ENCODE data around the gene RPL19. TPM values are rescaled to one million over a fixed set of nuclear protein-coding genes. Genes with fewer than 3 reads are reported as not detected.

RPL19 gene
- total and polyA plus RNA-seq, 5 donors, result 1,060 to 1,781 (median 1,116) TPM

GRCh38 chr17:39224778-39225307, 24.8 kb downstream of the RPL19 start:
- Histone ChIP-seq H3K4me1 (ENCODE audit: control insufficient read depth, insufficient read depth, low read length) (peaks cover 4% of the 10 kb centered on the region), H3K4me3 (ENCODE audit: low read length) (peak overlapping the region; percentile 58), H3K27ac (ENCODE audit: low read length) (no peak overlapping the region), H3K27me3 (ENCODE audit: control insufficient read depth, insufficient read depth) (no peaks in the 10 kb centered on the region), H3K9me3 (ENCODE audit: control insufficient read depth, low read length) (no peaks in the 10 kb centered on the region)
- intact Hi-C loops (cut with DNase I), result no loop called here
- WGBS, result 2% methylated on average over 68 of the region's 68 CpGs
- ATAC-seq (peak; percentile 13 to 43), DNase-seq (no peak)

- H3K4me1 ChIP-seq (ENCODE audit: control insufficient read depth, insufficient read depth, low read length), result peaks cover 4% of the 10 kb centered on the region
- H3K9me3 ChIP-seq (ENCODE audit: control insufficient read depth, low read length), result no peaks in the 10 kb centered on the region
- WGBS, result 1% methylated on average over 71 of the region's 71 CpGs
- DNase-seq, result no peak
- intact Hi-C loops (cut with DNase I), result no loop called here
- no peak within 1 kb of the TSS for H3K27ac ChIP-seq (ENCODE audit: low read length)
- peak within 1 kb of the TSS; percentile 58 for H3K4me3 ChIP-seq (ENCODE audit: low read length)
- no peaks in the 10 kb centered on the region for H3K27me3 ChIP-seq (ENCODE audit: control insufficient read depth, insufficient read depth)
- ATAC-seq, result peak in 1 of 2 donors; percentile 12
Observed at GRCh38 chr17:39225308-39225958, 25.4 kb downstream of the RPL19 start, which contains the start of gene STAC2. Gene STAC2 (minus strand): TSS chr17:39225945. CDS start chr17:39225502, 443 bp downstream.

- ATAC-seq (peak; percentile 82 to 86), DNase-seq (peak; percentile 84 to 89 (median 89))
- intact Hi-C loops (cut with DNase I), result no loop called here
- 12% methylated on average over 24 of the region's 24 CpGs for WGBS
- peak overlapping the region; percentile 58 for H3K4me3 ChIP-seq (ENCODE audit: low read length)
- H3K4me1 ChIP-seq (ENCODE audit: control insufficient read depth, insufficient read depth, low read length), result peaks cover 4% of the 10 kb centered on the region
- H3K27me3 ChIP-seq (ENCODE audit: control insufficient read depth, insufficient read depth), result no peaks in the 10 kb centered on the region
- H3K9me3 ChIP-seq (ENCODE audit: control insufficient read depth, low read length), result no peaks in the 10 kb centered on the region
- no peak overlapping the region for H3K27ac ChIP-seq (ENCODE audit: low read length)
Observed at GRCh38 chr17:39225959-39226683, 26.0 kb downstream of the RPL19 start.

GRCh38 chr17:39227364-39227919, 27.4 kb downstream of the RPL19 start:
- WGBS, result 74% methylated on average over 2 of the region's 2 CpGs
- H3K27me3 ChIP-seq (ENCODE audit: control insufficient read depth, insufficient read depth), result no peaks in the 10 kb centered on the region
- DNase-seq (no peak), ATAC-seq (no peak)
- peaks cover 4% of the 10 kb centered on the region for H3K4me1 ChIP-seq (ENCODE audit: control insufficient read depth, insufficient read depth, low read length)
- H3K27ac ChIP-seq (ENCODE audit: low read length), result no peak overlapping the region
- H3K9me3 ChIP-seq (ENCODE audit: control insufficient read depth, low read length), result no peaks in the 10 kb centered on the region
- no peak overlapping the region for H3K4me3 ChIP-seq (ENCODE audit: low read length)
- intact Hi-C loops (cut with DNase I), result no loop called here

- Histone ChIP-seq H3K9me3 (ENCODE audit: control insufficient read depth, low read length) (no peaks in the 10 kb centered on the region), H3K4me1 (ENCODE audit: control insufficient read depth, insufficient read depth, low read length) (peaks cover 4% of the 10 kb centered on the region), H3K27ac (ENCODE audit: low read length) (no peak overlapping the region), H3K4me3 (ENCODE audit: low read length) (no peak overlapping the region), H3K27me3 (ENCODE audit: control insufficient read depth, insufficient read depth) (no peaks in the 10 kb centered on the region)
- intact Hi-C loops (cut with DNase I), result no loop called here
- DNase-seq (no peak), ATAC-seq (no peak)
- WGBS, result 59% methylated on average over 11 of the region's 11 CpGs
Observed at GRCh38 chr17:39229274-39229913, 29.3 kb downstream of the RPL19 start.

- Histone ChIP-seq H3K9me3 (ENCODE audit: control insufficient read depth, low read length) (no peaks in the 10 kb centered on the region), H3K4me1 (ENCODE audit: control insufficient read depth, insufficient read depth, low read length) (no peaks in the 10 kb centered on the region), H3K27me3 (ENCODE audit: control insufficient read depth, insufficient read depth) (no peaks in the 10 kb centered on the region), H3K4me3 (ENCODE audit: low read length) (no peak overlapping the region), H3K27ac (ENCODE audit: low read length) (no peak overlapping the region)
- DNase-seq (no peak), ATAC-seq (no peak)
- WGBS, result 82% methylated on average over 1 of the region's 1 CpG
- intact Hi-C loops (cut with DNase I), result loop anchor here in 2 of 4 donors (10.0 kb wide), 2 partner anchors 66 to 246 kb away; partner anchors contain the start of gene ARL5C (in 1 of the 2)
Observed at GRCh38 chr17:39230361-39230760, 30.3 kb downstream of the RPL19 start.

- Histone ChIP-seq H3K27me3 (ENCODE audit: control insufficient read depth, insufficient read depth) (no peaks in the 10 kb centered on the region), H3K4me3 (ENCODE audit: low read length) (no peak overlapping the region), H3K9me3 (ENCODE audit: control insufficient read depth, low read length) (no peaks in the 10 kb centered on the region), H3K4me1 (ENCODE audit: control insufficient read depth, insufficient read depth, low read length) (no peaks in the 10 kb centered on the region), H3K27ac (ENCODE audit: low read length) (no peak overlapping the region)
- ATAC-seq (peak in 1 of 2 donors; percentile 32), DNase-seq (no peak)
- intact Hi-C loops (cut with DNase I), result loop anchor here in 2 of 4 donors (10.0 kb wide), 2 partner anchors 66 to 246 kb away; partner anchors contain the start of gene ARL5C (in 1 of the 2)
- 46% methylated on average over 10 of the region's 10 CpGs for WGBS
Observed at GRCh38 chr17:39231091-39231561, 31.0 kb downstream of the RPL19 start.

- Histone ChIP-seq H3K9me3 (ENCODE audit: control insufficient read depth, low read length) (no peaks in the 10 kb centered on the region), H3K4me3 (ENCODE audit: low read length) (no peak overlapping the region), H3K4me1 (ENCODE audit: control insufficient read depth, insufficient read depth, low read length) (no peaks in the 10 kb centered on the region), H3K27me3 (ENCODE audit: control insufficient read depth, insufficient read depth) (no peaks in the 10 kb centered on the region), H3K27ac (ENCODE audit: low read length) (no peak overlapping the region)
- WGBS, result 9% methylated on average over 22 of the region's 22 CpGs
- intact Hi-C loops (cut with DNase I), result loop anchor here in 2 of 4 donors (10.0 kb wide), 2 partner anchors 67 to 247 kb away; partner anchors contain the start of gene ARL5C (in 1 of the 2)
- ATAC-seq (peak; percentile 75 to 78), DNase-seq (peak in 2 of 3 donors; percentile 76 to 78)
Observed at GRCh38 chr17:39231591-39232551, 31.8 kb downstream of the RPL19 start.

GRCh38 chr17:39235555-39236449, 35.7 kb downstream of the RPL19 start:
- intact Hi-C loops (cut with DNase I), result loop anchor here in 3 of 4 donors (5.0 to 10.0 kb wide), 3 partner anchors 71 to 251 kb away; partner anchors contain the start of gene ARL5C (in 1 of the 3)
- Histone ChIP-seq H3K9me3 (ENCODE audit: control insufficient read depth, low read length) (no peaks in the 10 kb centered on the region), H3K27me3 (ENCODE audit: control insufficient read depth, insufficient read depth) (no peaks in the 10 kb centered on the region), H3K27ac (ENCODE audit: low read length) (no peak overlapping the region), H3K4me3 (ENCODE audit: low read length) (no peak overlapping the region), H3K4me1 (ENCODE audit: control insufficient read depth, insufficient read depth, low read length) (no peaks in the 10 kb centered on the region)
- ATAC-seq, result peak in 1 of 2 donors; percentile 36
- no peak for DNase-seq
- WGBS, result 32% methylated on average over 18 of the region's 18 CpGs

Measured in right cardiac atrium (tissue), 5 donors.